Suprapubic skin (tissue), 4 donors: ENCODE results near the gene SHC2. TPM values are rescaled to one million over a fixed set of nuclear protein-coding genes. Genes with fewer than 3 reads are reported as not detected.
"Not testable (repeated sequence)": the region's sequence is repeated elsewhere in the genome, so short reads cannot be mapped to it uniquely, and the experiment has no call there.

Source experiments
- DNase-seq, 2 donors: peaks; one replicate each; pipeline ENCODE4 v3.0.0-alpha.2; 2019; ENCODE audit warnings: low spot score in 2 of 2
- H3K27ac ChIP-seq: fragments of 200-600 bp; sonication (generic); one replicate; pipeline ENCODE4 v1.5.1; 2019
- H3K27me3 ChIP-seq: fragments of 200-600 bp; sonication (generic); one replicate; pipeline ENCODE4 v1.5.1; 2019
- H3K36me3 ChIP-seq: fragments of 200-600 bp; sonication (generic); one replicate; pipeline ENCODE4 v1.5.1; 2019
- H3K4me1 ChIP-seq: fragments of 200-600 bp; sonication (generic); one replicate; pipeline ENCODE4 v1.5.1; 2019
- H3K4me3 ChIP-seq: fragments of 200-600 bp; sonication (generic); one replicate; pipeline ENCODE4 v1.5.1; 2019; ENCODE audit warnings: mild to moderate bottlenecking
- H3K9me3 ChIP-seq: fragments of 200-600 bp; sonication (generic); one replicate; pipeline ENCODE4 v1.5.1; 2019
- CTCF ChIP-seq, 2 donors: fragments of 200-600 bp in 1 of 2; fragments of 450-650 bp in 1 of 2; sonication (generic) in 1 of 2; IDR thresholded peaks; one replicate each; pipeline ENCODE4 v1.5.1; 2016 to 2019; ENCODE audit warnings: antibody characterized with exemption in 2 of 2, mild to moderate bottlenecking in 1 of 2, moderate library complexity in 1 of 2
- EP300 ChIP-seq: sonication (generic); formaldehyde crosslinking; IDR thresholded peaks from one replicate; pipeline ENCODE4 v1.6.1; 2017; ENCODE audit warnings: antibody characterized with exemption
- POLR2A ChIP-seq, 2 donors: fragments of 450-650 bp; IDR thresholded peaks; one replicate each; pipeline ENCODE4 v1.6.1; 2017; ENCODE audit warnings: antibody characterized with exemption in 2 of 2, mild to moderate bottlenecking in 2 of 2, moderate library complexity in 2 of 2
- POLR2AphosphoS5 ChIP-seq, 3 donors: sonication (generic); formaldehyde crosslinking; IDR thresholded peaks; one replicate each; pipeline ENCODE4 v1.6.1; 2017; ENCODE audit warnings: antibody characterized with exemption in 3 of 3
- WGBS: methylation state at CpG from one replicate; pipeline ENCODE4 v1.1.5; 2018; 5-methylcytosine and 5-hydroxymethylcytosine counted together
- total RNA-seq, 4 donors: library from RNA; depleted of rRNA; stranded (reverse); fragments of >200 nt; gene quantifications; one replicate each; pipeline ENCODE4 v1.1.0, GENCODE V29; 2016

The SHC2 gene
- total RNA-seq, 4 donors from 2014 or later: 16.3 to 40.7 (median 19.6) TPM

- Histone ChIP-seq H3K36me3 (no peaks in the 10 kb centered on the region), H3K27me3 (peaks cover 34% of the 10 kb centered on the region), H3K4me3 (no peak overlapping the region), H3K27ac (no peak overlapping the region), H3K9me3 (no peaks in the 10 kb centered on the region), H3K4me1 (no peaks in the 10 kb centered on the region)
- TF ChIP-seq POLR2AphosphoS5 (IDR thresholded peaks at IDR 0.05): no peak
- TF ChIP-seq EP300: no peak
- peak in 1 of 2 donors; percentile 39 for TF ChIP-seq CTCF (IDR thresholded peaks at IDR 0.05)
- WGBS: 45% methylated on average over 42 of the region's 44 CpGs
- DNase-seq: peak in 1 of 2 donors; percentile 71
Measured at GRCh38 chr19:383922-384798, 76.7 kb downstream of the SHC2 start.

- Histone ChIP-seq H3K9me3 (no peaks in the 10 kb centered on the region), H3K4me3 (no peak overlapping the region), H3K4me1 (no peaks in the 10 kb centered on the region), H3K27me3 (peaks cover 24% of the 10 kb centered on the region), H3K27ac (no peak overlapping the region), H3K36me3 (no peaks in the 10 kb centered on the region)
- TF ChIP-seq CTCF (IDR thresholded peaks at IDR 0.05) (no peak), POLR2AphosphoS5 (IDR thresholded peaks at IDR 0.05) (no peak), EP300 (no peak), POLR2A (IDR thresholded peaks at IDR 0.05) (no peak)
- DNase-seq: no peak
- WGBS: 79% methylated on average over 19 of the region's 19 CpGs
Measured at GRCh38 chr19:383040-383439, 77.8 kb downstream of the SHC2 start.

GRCh38 chr19:382578-382977, 78.3 kb downstream of the SHC2 start:
- not testable (repeated sequence) for DNase-seq, H3K4me3 ChIP-seq, H3K36me3 ChIP-seq, H3K4me1 ChIP-seq, H3K9me3 ChIP-seq, H3K27ac ChIP-seq
- H3K27me3 ChIP-seq: peaks cover 22% of the 10 kb centered on the region
- WGBS: 45% methylated on average over 9 of the region's 9 CpGs

- not testable (repeated sequence) for H3K4me1 ChIP-seq, H3K9me3 ChIP-seq, DNase-seq, H3K4me3 ChIP-seq, H3K27ac ChIP-seq, H3K36me3 ChIP-seq
- peaks cover 22% of the 10 kb centered on the region for H3K27me3 ChIP-seq
- 61% methylated on average over 11 of the region's 11 CpGs for WGBS
Measured at GRCh38 chr19:381901-382300, 78.9 kb downstream of the SHC2 start.

GRCh38 chr19:380618-381219, 80.1 kb downstream of the SHC2 start:
- peaks cover 22% of the 10 kb centered on the region for H3K27me3 ChIP-seq
- 65% methylated on average over 17 of the region's 17 CpGs for whole genome bisulfite sequencing
- not testable (repeated sequence) for H3K4me3 ChIP-seq

GRCh38 chr19:379796-380195, 81.0 kb downstream of the SHC2 start:
- Histone ChIP-seq H3K9me3 (no peaks in the 10 kb centered on the region), H3K27ac (no peak overlapping the region), H3K4me3 (no peak overlapping the region), H3K27me3 (peaks cover 23% of the 10 kb centered on the region), H3K36me3 (no peaks in the 10 kb centered on the region), H3K4me1 (peaks cover 2% of the 10 kb centered on the region)
- TF ChIP-seq EP300 (no peak), POLR2AphosphoS5 (IDR thresholded peaks at IDR 0.05) (no peak), CTCF (IDR thresholded peaks at IDR 0.05) (no peak), POLR2A (IDR thresholded peaks at IDR 0.05) (no peak)
- DNase-seq: no peak
- WGBS: 84% methylated on average over 16 of the region's 16 CpGs

More at GRCh38 chr19:380618-381219, 80.1 kb downstream of the SHC2 start:
- H3K36me3 ChIP-seq, H3K27ac ChIP-seq, DNase-seq, H3K9me3 ChIP-seq, H3K4me1 ChIP-seq: not testable (repeated sequence)
